Mesenteric fat pad (tissue), 1 donor: ENCODE measurements around the gene KRTAP10-6. TPM values are rescaled to one million over a fixed set of nuclear protein-coding genes. Genes with fewer than 3 reads are reported as not detected.

Experiments
- total RNA-seq: library from RNA; stranded (reverse); fragmentation: NEBNext Ultra II Directional; extraction: Animal tissue kit (Norgen Biotek cat#: 25700); gene quantifications from one replicate; pipeline ENCODE4 v1.2.1, GENCODE V29; 2021
- donor health status: DM: yes; HTN: yes; CAD: no.

Gene KRTAP10-6
- total RNA-seq, 1 donor from 2014 or later, result not detected

Other genes starting within 250 kb of the KRTAP10-6 start
- 12.0 TPM for gene TRPM2, start 238.9 kb downstream of the KRTAP10-6 start, total RNA-seq
- 3.8 TPM for gene LRRC3, start 137.0 kb downstream of the KRTAP10-6 start, total RNA-seq
- gene KRTAP10-1, start 52.3 kb downstream of the KRTAP10-6 start, total RNA-seq, result not detected
- gene KRTAP10-2, start 41.0 kb downstream of the KRTAP10-6 start, total RNA-seq, result not detected
- not detected for gene KRTAP10-3, start 33.7 kb downstream of the KRTAP10-6 start, total RNA-seq
- not detected for gene KRTAP10-4, start 18.8 kb downstream of the KRTAP10-6 start, total RNA-seq
- gene KRTAP10-5, start 11.9 kb downstream of the KRTAP10-6 start, total RNA-seq, result not detected
- not detected for gene KRTAP10-7, start 8.1 kb upstream of the KRTAP10-6 start, total RNA-seq
- gene KRTAP10-8, start 19.6 kb upstream of the KRTAP10-6 start, total RNA-seq, result not detected
- gene KRTAP10-9, start 34.6 kb upstream of the KRTAP10-6 start, total RNA-seq, result not detected
- not detected for gene KRTAP10-10, start 44.9 kb upstream of the KRTAP10-6 start, total RNA-seq
- gene KRTAP10-11, start 53.9 kb upstream of the KRTAP10-6 start, total RNA-seq, result not detected
- gene KRTAP12-4, start 62.2 kb upstream of the KRTAP10-6 start, total RNA-seq, result not detected
- gene KRTAP12-3, start 65.4 kb upstream of the KRTAP10-6 start, total RNA-seq, result not detected
- not detected for gene KRTAP12-2, start 74.4 kb upstream of the KRTAP10-6 start, total RNA-seq
- gene KRTAP12-1, start 89.7 kb upstream of the KRTAP10-6 start, total RNA-seq, result not detected
- gene KRTAP10-12, start 104.7 kb upstream of the KRTAP10-6 start, total RNA-seq, result not detected
- not detected for gene TSPEAR, start 119.1 kb upstream of the KRTAP10-6 start, total RNA-seq
- 123 TPM for gene UBE2G2, start 209.3 kb upstream of the KRTAP10-6 start, total RNA-seq
- 82.2 TPM for gene SUMO3, start 225.6 kb upstream of the KRTAP10-6 start, total RNA-seq